Measurements from ENCODE around the gene PRMT9. TPM values are rescaled to one million over a fixed set of nuclear protein-coding genes. Genes with fewer than 3 reads are reported as not detected.

Gene PRMT9
- 10.1 and 10.8 TPM in 2 replicates for total RNA-seq

GRCh38 chr4:147683717-147684700, at the start of gene PRMT9:
PRMT9 (minus strand) TSS chr4:147684163; CDS start chr4:147683987, 176 bp downstream.

GRCh38 chr4:147731580-147732517, 47.9 kb upstream of the PRMT9 start, which contains the start of gene ARHGAP10:
ARHGAP10 (plus strand) TSS chr4:147732088; CDS start chr4:147732302, 214 bp downstream.

GRCh38 chr4:147617173-147617840, 66.7 kb downstream of the PRMT9 start, which contains the start of gene TMEM184C:
TMEM184C (plus strand) TSS chr4:147617397; CDS start chr4:147617957, 560 bp downstream.

Other genes starting within 250 kb of the PRMT9 start
- not detected in 2 replicates for gene EDNRA, start 203.1 kb downstream of the PRMT9 start, total RNA-seq
- gene TMEM184C, start 66.8 kb downstream of the PRMT9 start, total RNA-seq, result 34.1 and 55.8 TPM in 2 replicates
- 12.7 and 20.1 TPM in 2 replicates for gene ARHGAP10, start 47.9 kb upstream of the PRMT9 start, total RNA-seq

Data from epithelial cell of umbilical artery (primary cell).